Testis (tissue), 5 donors: Measurements from ENCODE around the gene CR1L. TPM values are rescaled to one million over a fixed set of nuclear protein-coding genes. Genes with fewer than 3 reads are reported as not detected.

ENCODE experiments used
- DNase-seq: peaks from one replicate; pipeline ENCODE4 v3.0.0-alpha.2; 2019
- H3K27ac ChIP-seq, 2 donors: fragments of 200-600 bp; sonication (generic); one replicate each; pipeline ENCODE4 v1.5.1; 2019
- H3K27me3 ChIP-seq: fragments of 200-600 bp; sonication (generic); one replicate; pipeline ENCODE4 v1.5.1; 2019
- H3K36me3 ChIP-seq: fragments of 200-600 bp; sonication (generic); one replicate; pipeline ENCODE4 v1.5.1; 2017; ENCODE audit warnings: low read depth; ENCODE audit errors: missing control alignments
- H3K4me1 ChIP-seq: fragments of 200-600 bp; sonication (generic); one replicate; pipeline ENCODE4 v1.5.1; 2019
- H3K4me3 ChIP-seq, 2 donors: fragments of 200-600 bp; sonication (generic); one replicate each; pipeline ENCODE4 v1.5.1; 2017 to 2019
- H3K9me3 ChIP-seq: fragments of 200-600 bp; sonication (generic); one replicate; pipeline ENCODE4 v1.5.1; 2017
- CTCF ChIP-seq, 3 experiments: fragments of 450-650 bp in 2 of 3; fragments of 200-600 bp in 1 of 3; sonication (generic) in 1 of 3; IDR thresholded peaks; one replicate each; pipeline ENCODE4 v1.5.1; 2016 to 2019; ENCODE audit warnings: antibody characterized with exemption in 3 of 3, mild to moderate bottlenecking in 2 of 3, moderate library complexity in 1 of 3
- POLR2A ChIP-seq: fragments of 450-650 bp; IDR thresholded peaks from one replicate; pipeline ENCODE4 v1.6.1; 2017; ENCODE audit warnings: antibody characterized with exemption, mild to moderate bottlenecking, moderate library complexity
- WGBS, 2 donors: methylation state at CpG; one replicate each; pipeline ENCODE4 v1.1.5; 2018; 5-methylcytosine and 5-hydroxymethylcytosine counted together
- intact Hi-C: fragments of 100-400 bp; cut with DNase I; formaldehyde crosslinking; loops from one replicate; pipeline ENCODE4 v1.15.1; 2023; ENCODE audit warnings: low total_unique reads
- long read RNA-seq, 2 donors: transcript quantifications; one replicate each; lab custom pipeline, GENCODE V29; 2026
- polyA plus RNA-seq: library from polyadenylated mRNA; stranded (reverse); fragments of 350-450 nt; fragmentation: Illumina TruSeq; extraction: RNeasy Lipid Tissue Mini Kit (QIAGEN cat#74804); gene quantifications from one replicate; pipeline ENCODE4 v1.2.3, GENCODE V29; 2014; ENCODE audit warnings: low read depth, low replicate concordance; ENCODE audit not compliant: insufficient read depth
- total RNA-seq, 2 donors: library from RNA; depleted of rRNA; stranded (reverse); fragments of >200 nt; gene quantifications; one replicate each; pipeline ENCODE4 v1.2.3, GENCODE V29; 2016

The CR1L gene
- total RNA-seq, result not detected
- not detected for polyA plus RNA-seq
- long read RNA-seq, donor 1, result 0 reads
- long read RNA-seq, donor 2, result 0 reads

- no peaks in the 10 kb centered on the region for H3K27me3 ChIP-seq
- H3K4me3 ChIP-seq, result peak within 1 kb of the TSS; percentile 43 to 54
- no peak for TF ChIP-seq CTCF (IDR thresholded peaks at IDR 0.05)
- no peak for TF ChIP-seq POLR2A
- no peaks in the 10 kb centered on the region for H3K36me3 ChIP-seq
- intact Hi-C loops, result no loop called here
- 5% methylated on average over 65 of the region's 65 CpGs; no CpG with 5 or more reads in 1 of the 2 donors for WGBS, 2 donors
- H3K9me3 ChIP-seq, result no peaks in the 10 kb centered on the region
- H3K27ac ChIP-seq, result no peak within 1 kb of the TSS
- peaks cover 6% of the 10 kb centered on the region for H3K4me1 ChIP-seq
- peak; percentile 87 for DNase-seq
These were observed at the start of gene CR1L for GRCh38 chr1:207644852-207645634. Gene CR1L, plus strand, starts transcription at chr1:207645133. Its CDS starts 101 bp downstream, at chr1:207645234.

GRCh38 chr1:207603777-207604176 lies 41.2 kb upstream of the CR1L start:
- H3K9me3 ChIP-seq, result no peaks in the 10 kb centered on the region
- H3K27me3 ChIP-seq, result no peaks in the 10 kb centered on the region
- no peak overlapping the region for H3K27ac ChIP-seq
- DNase-seq, result no peak
- TF ChIP-seq POLR2A, result no peak
- TF ChIP-seq CTCF (IDR thresholded peaks at IDR 0.05), result no peak
- no peaks in the 10 kb centered on the region for H3K4me1 ChIP-seq
- no peak overlapping the region for H3K4me3 ChIP-seq
- 74 to 78% methylated on average over 6 of the region's 6 CpGs for WGBS, 2 donors
- intact Hi-C loops, result no loop called here
- H3K36me3 ChIP-seq, result no peaks in the 10 kb centered on the region

GRCh38 chr1:207605444-207606361 lies 39.2 kb upstream of the CR1L start:
- intact Hi-C loops, result no loop called here
- 90 to 94% methylated on average over 7 of the region's 7 CpGs for WGBS, 2 donors
- no peaks in the 10 kb centered on the region for H3K4me1 ChIP-seq
- no peak overlapping the region for H3K27ac ChIP-seq
- no peaks in the 10 kb centered on the region for H3K27me3 ChIP-seq
- no peak for DNase-seq
- no peak for TF ChIP-seq CTCF (IDR thresholded peaks at IDR 0.05)
- no peak for TF ChIP-seq POLR2A
- H3K9me3 ChIP-seq, result no peaks in the 10 kb centered on the region
- H3K4me3 ChIP-seq, result no peak overlapping the region
- no peaks in the 10 kb centered on the region for H3K36me3 ChIP-seq

GRCh38 chr1:207606362-207606755 lies 38.6 kb upstream of the CR1L start:
- Histone ChIP-seq H3K9me3 (no peaks in the 10 kb centered on the region), H3K27me3 (no peaks in the 10 kb centered on the region), H3K4me1 (no peaks in the 10 kb centered on the region), H3K27ac (no peak overlapping the region), H3K36me3 (no peaks in the 10 kb centered on the region), H3K4me3 (no peak overlapping the region)
- DNase-seq, result no peak
- intact Hi-C loops, result no loop called here
- no peak for TF ChIP-seq CTCF (IDR thresholded peaks at IDR 0.05)
- TF ChIP-seq POLR2A, result no peak
- 84 to 85% methylated on average over 2 of the region's 2 CpGs for WGBS, 2 donors
